HepG2 (cell line): Measurements from ENCODE around the gene VWA3A. TPM values are rescaled to one million over a fixed set of nuclear protein-coding genes. Genes with fewer than 3 reads are reported as not detected.
A peak's percentile ranks its signal among the peaks of the same experiment; 100 is the strongest.
"Not testable (repeated sequence)": the region's sequence is repeated elsewhere in the genome, so short reads cannot be mapped to it uniquely, and the experiment has no call there.

Experiments
- ATAC-seq: fragments of 200-7000 bp; cut with Tn5 transposase; 3 replicates; pipeline ENCODE4 v1.9.1; 2020; ENCODE audit warnings: mild to moderate bottlenecking, moderate library complexity
- BruUV-seq: library from RNA; stranded (reverse); fragments of 400-500 nt; replicated peaks from 2 replicates; lab custom pipeline; 2021; lab: Mats Ljungman, UMichigan
- CTCF ChIA-PET: fragments of 300-600 bp; formaldehyde crosslinking; extraction: SDS; loops from one replicate; lab custom pipeline; 2021; ENCODE audit warnings: low total read pairs, inconsistent platforms, low intra/inter-chr PET ratio; lab: Yijun Ruan, JAX
- POLR2A ChIA-PET: fragments of 350-600 bp; sonication (Branson Sonifier 250); formaldehyde crosslinking; loops from one replicate; lab custom pipeline; 2020; ENCODE audit warnings: antibody characterized with exemption, inconsistent platforms; lab: Yijun Ruan, JAX
- DNase-seq: peaks from one replicate; pipeline ENCODE4 v3.0.0-alpha.2; 2015; ENCODE audit warnings: low spot score
- FAIRE-seq: peaks from 3 replicates; lab custom pipeline; 2011; peaks lifted over from hg19 to GRCh38; lab: Jason Lieb, UNC
- H2AFZ ChIP-seq: one replicate; pipeline ENCODE4 v1.6.1; 2011; ENCODE audit warnings: low read length, inconsistent platforms
- H3K27ac ChIP-seq: fragments of 300-600 bp; 3 replicates; pipeline ENCODE4 v1.8.0; 2011; ENCODE audit warnings: mixed run types, mild to moderate bottlenecking, mixed read lengths, low read length, inconsistent platforms; ENCODE audit not compliant: insufficient read depth; ENCODE audit errors: extremely low read length
- H3K27me3 ChIP-seq, 2 experiments: fragments of 200-600 bp in 1 of 2; 2 replicates in 1 of 2; 3 replicates in 1 of 2; pipeline versions ENCODE4 v1.6.0 to v1.8.0; 2011; ENCODE audit warnings: low read length in 2 of 2, mild to moderate bottlenecking in 2 of 2, moderate library complexity in 2 of 2, inconsistent platforms in 1 of 2; ENCODE audit not compliant: insufficient read depth in 2 of 2, control insufficient read depth in 1 of 2
- H3K36me3 ChIP-seq, 2 experiments: fragments of 200-600 bp in 1 of 2; replicated peaks in 1 of 2; 2 replicates in 1 of 2; 3 replicates in 1 of 2; pipeline versions ENCODE4 v1.5.1 to v1.8.0; 2011; ENCODE audit warnings: low read length in 2 of 2, inconsistent platforms in 1 of 2; ENCODE audit not compliant: insufficient read depth in 2 of 2, control insufficient read depth in 1 of 2
- H3K4me1 ChIP-seq: 2 replicates; pipeline ENCODE4 v1.5.1; 2012; ENCODE audit warnings: low read length, inconsistent platforms; ENCODE audit not compliant: insufficient read depth
- H3K4me2 ChIP-seq: 2 replicates; pipeline ENCODE4 v1.6.0; 2011; ENCODE audit warnings: low read depth, low read length, inconsistent platforms
- H3K4me3 ChIP-seq, 3 experiments: fragments of 200-600 bp in 1 of 3; sonication (generic), shearing (Covaris generic) in 1 of 3; replicated peaks in 1 of 3; 2 replicates each; pipeline ENCODE4 v1.5.1; 2011 to 2016; ENCODE audit warnings: low read length in 3 of 3, inconsistent platforms in 2 of 3, low read depth in 2 of 3, mild to moderate bottlenecking in 2 of 3, control low read depth in 1 of 3, mixed read lengths in 1 of 3; ENCODE audit not compliant: insufficient read depth in 1 of 3
- H3K79me2 ChIP-seq: one replicate; pipeline ENCODE4 v1.6.1; 2011; ENCODE audit warnings: low read length, inconsistent platforms; ENCODE audit not compliant: insufficient read depth
- H3K9ac ChIP-seq: 2 replicates; pipeline ENCODE4 v1.6.0; 2011; ENCODE audit warnings: mild to moderate bottlenecking, low read depth, low read length, inconsistent platforms; ENCODE audit not compliant: insufficient read depth
- H3K9me3 ChIP-seq: 2 replicates; pipeline ENCODE4 v1.5.1; 2012; ENCODE audit warnings: mild to moderate bottlenecking, low read length
- H4K20me1 ChIP-seq: 2 replicates; pipeline ENCODE4 v1.6.0; 2011; ENCODE audit warnings: inconsistent platforms, mild to moderate bottlenecking, low read length, moderate library complexity; ENCODE audit not compliant: insufficient read depth
- GPN1 ChIP-seq: sonication (generic); formaldehyde crosslinking; IDR thresholded peaks from 2 replicates; pipeline ENCODE4 v1.5.1; 2020; ENCODE audit warnings: missing genetic modification reagents, borderline replicate concordance
- HOXA7 ChIP-seq: sonication (generic); formaldehyde crosslinking; IDR thresholded peaks from 2 replicates; pipeline ENCODE4 v1.8.1; 2022; ENCODE audit warnings: mild to moderate bottlenecking, missing genetic modification reagents, moderate library complexity
- RXRA ChIP-seq: sonication (generic); formaldehyde crosslinking; IDR thresholded peaks from 2 replicates; pipeline ENCODE4 v1.5.1; 2020; ENCODE audit warnings: missing genetic modification reagents
- ZNF121 ChIP-seq: sonication (generic); formaldehyde crosslinking; IDR thresholded peaks from 2 replicates; pipeline ENCODE4 v1.5.0; 2020; ENCODE audit warnings: mild to moderate bottlenecking, missing genetic modification reagents
- ZNF572 ChIP-seq: sonication (generic); formaldehyde crosslinking; IDR thresholded peaks from 2 replicates; pipeline ENCODE4 v1.5.1; 2020; ENCODE audit warnings: mild to moderate bottlenecking, missing genetic modification reagents
- ZNF768 ChIP-seq: sonication (generic); formaldehyde crosslinking; IDR thresholded peaks from 2 replicates; pipeline ENCODE4 v1.4.0; 2020; ENCODE audit warnings: missing genetic modification reagents
- WGBS: methylation state at CpG from one replicate; pipeline ENCODE4 v1.1.6; 2017; ENCODE audit warnings: low lambda C conversion rate; 5-methylcytosine and 5-hydroxymethylcytosine counted together
- in situ Hi-C: cut with HindIII; loops from 2 replicates; pipeline ENCODE4 v1.10.0; 2017; ENCODE audit warnings: low pct_unique_long_range_greater_than_20kb; ENCODE audit not compliant: extremely low pct_ligation_motif_present
- intact Hi-C: fragments of 100-400 bp; cut with micrococcal nuclease; formaldehyde crosslinking; loops from one replicate; pipeline ENCODE4 v1.10.0; 2022; ENCODE audit not compliant: unreplicated experiment
- polyA plus RNA-seq, 8 experiments: library from polyadenylated mRNA; depleted of rRNA in 3 of 8; stranded (reverse) in 7 of 8; unstranded in 1 of 8; fragments of >200 nt; fragmentation: Illumina TruSeq in 4 of 8; extraction: Trizol in 4 of 8; gene quantifications; 2 replicates each; pipeline versions ENCODE4 v1.2.1 to v1.2.3, GENCODE V29; 2011 to 2016; ENCODE audit warnings: low read depth in 4 of 8, missing spikeins in 1 of 8, mixed read lengths in 1 of 8; ENCODE audit not compliant: insufficient read depth in 1 of 8
- total RNA-seq, 5 experiments: library from RNA; depleted of rRNA; stranded (reverse); fragments of >200 nt; fragmentation: Illumina TruSeq; extraction: Trizol; gene quantifications; 2 replicates each; pipeline ENCODE4 v1.2.3, GENCODE V29; 2016; ENCODE audit warnings: low read depth in 1 of 5
- TF ChIP-seq, protein P1 (sequence below): sonication (generic); formaldehyde crosslinking; IDR thresholded peaks from 2 replicates; pipeline ENCODE4 v1.4.0; 2020; ENCODE audit warnings: missing genetic modification reagents, low read depth, mild to moderate bottlenecking, borderline replicate concordance

VWA3A gene
- total and polyA plus RNA-seq, 2 of the 13 experiments (the other 11 are each of a cell fraction or from before 2014, with no cell fraction given) = 0.03 to 0.07 TPM

DNA sequence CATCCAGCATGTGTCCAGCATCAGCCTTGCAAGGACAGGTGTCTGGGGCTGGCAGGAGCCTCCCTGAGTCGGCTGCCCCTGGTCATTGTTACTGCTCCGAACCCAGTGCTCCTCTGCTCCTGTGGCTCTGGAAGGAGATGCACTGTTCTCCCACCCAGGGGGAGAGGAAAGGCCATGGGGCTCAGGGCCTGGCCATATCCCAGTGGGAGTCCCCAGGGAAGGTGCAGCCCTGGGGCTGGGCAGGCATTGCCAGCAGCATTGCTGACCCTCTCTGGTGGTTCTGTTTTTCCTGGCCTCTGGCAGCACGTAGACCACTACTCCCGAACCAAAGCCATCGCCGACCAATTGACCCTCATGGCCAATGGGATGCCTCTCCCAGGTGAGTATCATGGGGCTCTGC, 79.6 kb downstream of the VWA3A start:
- H2AFZ ChIP-seq = no peak overlapping the region
- H3K27ac ChIP-seq = no peak overlapping the region
- BruUV-seq = no TSS peak
- H3K4me2 ChIP-seq = no peak overlapping the region
- H3K27me3 ChIP-seq = peaks cover 4 to 5% of the 10 kb centered on the region in 2 experiments; a peak in 2 of 5 replicates
- no peaks in the 10 kb centered on the region for H4K20me1 ChIP-seq
- 79% methylated on average over 5 of the region's 6 CpGs for WGBS
- in situ Hi-C loops (no loop called here), intact Hi-C loops (no loop called here)
- ChIA-PET CTCF (no interaction called here), POLR2A (no interaction called here)
- no peaks in the 10 kb centered on the region for H3K9me3 ChIP-seq
- peaks cover 19% of the 10 kb centered on the region for H3K4me1 ChIP-seq
- ATAC-seq (no peak; the same call in 2 of the 3 replicates), DNase-seq (no peak), FAIRE-seq (no peak)
- H3K36me3 ChIP-seq = no peaks in the 10 kb centered on the region
- no peak overlapping the region for H3K9ac ChIP-seq
- no peaks in the 10 kb centered on the region for H3K79me2 ChIP-seq
- no peak for TF ChIP-seq HOXA7 (CRISPR knock-in tag)
- peak; percentile 51; the same call in 1 of the 2 replicates for TF ChIP-seq ZNF768 (CRISPR knock-in tag)
- TF ChIP-seq RXRA = 0 out of 2 replicates have a peak, but pooled peaks have one; percentile 14
- TF ChIP-seq, protein P1, sequence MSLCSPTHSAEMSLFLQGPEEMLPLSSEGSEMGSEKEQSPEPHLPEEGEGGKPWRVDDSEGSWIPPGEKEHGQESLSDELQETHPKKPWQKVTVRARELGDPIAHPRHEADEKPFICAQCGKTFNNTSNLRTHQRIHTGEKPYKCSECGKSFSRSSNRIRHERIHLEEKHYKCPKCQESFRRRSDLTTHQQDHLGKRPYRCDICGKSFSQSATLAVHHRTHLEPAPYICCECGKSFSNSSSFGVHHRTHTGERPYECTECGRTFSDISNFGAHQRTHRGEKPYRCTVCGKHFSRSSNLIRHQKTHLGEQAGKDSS (CRISPR knock-in tag) = peak; percentile 55; the same call in 1 of the 2 replicates
- no peak for TF ChIP-seq GPN1
- no peak for TF ChIP-seq ZNF572 (CRISPR knock-in tag)
- H3K4me3 ChIP-seq = no peak overlapping the region

- CTCF ChIA-PET, ATAC-seq, BruUV-seq, H3K79me2 ChIP-seq, H3K4me2 ChIP-seq: not testable (repeated sequence)
- 5% methylated on average over 1 of the region's 1 CpG for WGBS
- H3K4me1 ChIP-seq = peaks cover 19% of the 10 kb centered on the region
- peak; percentile 62 for TF ChIP-seq ZNF121 (CRISPR knock-in tag)
- TF ChIP-seq, all 625 proteins: peak for 1; not testable (repeated sequence) for 624
- intact Hi-C loops, H3K4me3 ChIP-seq, in situ Hi-C loops, H3K27ac ChIP-seq, POLR2A ChIA-PET, DNase-seq, H3K36me3 ChIP-seq, H2AFZ ChIP-seq, H4K20me1 ChIP-seq, H3K9me3 ChIP-seq, H3K9ac ChIP-seq, H3K27me3 ChIP-seq, FAIRE-seq: not testable (repeated sequence)
Observed at GRCh38 chr16:22172642-22173041, 80.3 kb downstream of the VWA3A start.
